Stimulated activated naive CD8-positive, alpha-beta T cell treated with anti-CD3 and anti-CD28 coated beads, Interleukin-15, amount 100 ng/mL, for 72 hours (primary cell): ENCODE data around the gene TEX38.

Experiments used
- ATAC-seq: fragments of 150-1000 bp; cut with Tn5 transposase; 2 replicates; pipeline ENCODE4 v1.10.0; 2021; ENCODE audit warnings: mild to moderate bottlenecking, moderate library complexity
- DNase-seq, 2 donors: peaks; one replicate each; pipeline ENCODE4 v3.0.0; 2021 to 2022
- H3K27ac Mint-ChIP-seq, 2 donors: one replicate each; pipeline ENCODE4 v1.8.0; 2022; ENCODE audit warnings: mild to moderate bottlenecking in 2 of 2, mixed read lengths in 2 of 2, moderate library complexity in 2 of 2
- H3K27me3 Mint-ChIP-seq: one replicate; pipeline ENCODE4 v1.8.0; 2022; ENCODE audit warnings: mixed read lengths
- H3K4me1 Mint-ChIP-seq: one replicate; pipeline ENCODE4 v1.8.0; 2022; ENCODE audit warnings: mild to moderate bottlenecking, mixed read lengths
- H3K4me3 Mint-ChIP-seq, 2 donors: one replicate each; pipeline ENCODE4 v1.8.0; 2022; ENCODE audit warnings: mild to moderate bottlenecking in 2 of 2, mixed read lengths in 2 of 2, moderate library complexity in 1 of 2
- H3K9me3 Mint-ChIP-seq, 2 donors: one replicate each; pipeline ENCODE4 v1.8.0; 2022; ENCODE audit warnings: mixed read lengths in 2 of 2

TEX38 gene

GRCh38 chr1:46672696-46673095, 1.0 kb downstream of the TEX38 start:
- H3K4me1 Mint-ChIP-seq = peaks cover 42% of the 10 kb centered on the region
- H3K27ac Mint-ChIP-seq = no peak overlapping the region
- ATAC-seq (no peak), DNase-seq (no peak)
- H3K9me3 Mint-ChIP-seq = no peaks in the 10 kb centered on the region
- H3K27me3 Mint-ChIP-seq = no peaks in the 10 kb centered on the region
- H3K4me3 Mint-ChIP-seq = no peak overlapping the region

GRCh38 chr1:46673749-46674182, 2.1 kb downstream of the TEX38 start:
- Mint-ChIP-seq H3K27ac (no peak overlapping the region), H3K4me3 (no peak overlapping the region), H3K27me3 (no peaks in the 10 kb centered on the region), H3K4me1 (peaks cover 44% of the 10 kb centered on the region), H3K9me3 (no peaks in the 10 kb centered on the region)
- ATAC-seq = peak; percentile 81
- no peak for DNase-seq

GRCh38 chr1:46675549-46676314, 4.1 kb downstream of the TEX38 start:
- Mint-ChIP-seq H3K4me1 (peaks cover 44% of the 10 kb centered on the region), H3K4me3 (peak overlapping the region; percentile 51 to 70), H3K27ac (peak overlapping the region; percentile 93 to 98), H3K9me3 (no peaks in the 10 kb centered on the region), H3K27me3 (no peaks in the 10 kb centered on the region)
- no peak for DNase-seq
- ATAC-seq = peak; percentile 71

- Mint-ChIP-seq H3K9me3 (no peaks in the 10 kb centered on the region), H3K4me3 (peak overlapping the region; percentile 42 to 70), H3K27ac (peak overlapping the region; percentile 93 to 98), H3K4me1 (peaks cover 44% of the 10 kb centered on the region), H3K27me3 (no peaks in the 10 kb centered on the region)
- DNase-seq (no peak), ATAC-seq (no peak)
Measured at GRCh38 chr1:46676531-46676930, 4.9 kb downstream of the TEX38 start.

GRCh38 chr1:46677339-46677738, 5.7 kb downstream of the TEX38 start:
- H3K27ac Mint-ChIP-seq = peak overlapping the region; percentile 8 to 12
- peaks cover 44% of the 10 kb centered on the region for H3K4me1 Mint-ChIP-seq
- ATAC-seq (no peak), DNase-seq (no peak)
- H3K4me3 Mint-ChIP-seq = no peak overlapping the region
- no peaks in the 10 kb centered on the region for H3K27me3 Mint-ChIP-seq
- no peaks in the 10 kb centered on the region for H3K9me3 Mint-ChIP-seq

GRCh38 chr1:46679789-46680573, 8.3 kb downstream of the TEX38 start:
- no peak overlapping the region for H3K4me3 Mint-ChIP-seq
- H3K9me3 Mint-ChIP-seq = no peaks in the 10 kb centered on the region
- no peaks in the 10 kb centered on the region for H3K27me3 Mint-ChIP-seq
- peaks cover 30% of the 10 kb centered on the region for H3K4me1 Mint-ChIP-seq
- peak overlapping the region in 1 of 2 donors; percentile 75 for H3K27ac Mint-ChIP-seq
- no peak for ATAC-seq
- DNase-seq = no peak

- H3K4me3 Mint-ChIP-seq = no peak overlapping the region
- peaks cover 14% of the 10 kb centered on the region for H3K4me1 Mint-ChIP-seq
- no peak for DNase-seq
- peak overlapping the region in 1 of 2 donors; percentile 28 for H3K27ac Mint-ChIP-seq
- no peaks in the 10 kb centered on the region for H3K27me3 Mint-ChIP-seq
- ATAC-seq = no peak
- no peaks in the 10 kb centered on the region for H3K9me3 Mint-ChIP-seq
Measured at GRCh38 chr1:46681333-46682034, 9.8 kb downstream of the TEX38 start.

GRCh38 chr1:46682064-46682463, 10.4 kb downstream of the TEX38 start:
- DNase-seq (no peak), ATAC-seq (no peak)
- H3K27me3 Mint-ChIP-seq = no peaks in the 10 kb centered on the region
- H3K4me1 Mint-ChIP-seq = peaks cover 9% of the 10 kb centered on the region
- no peak overlapping the region for H3K4me3 Mint-ChIP-seq
- H3K27ac Mint-ChIP-seq = peak overlapping the region in 1 of 2 donors; percentile 28
- no peaks in the 10 kb centered on the region for H3K9me3 Mint-ChIP-seq

- Mint-ChIP-seq H3K4me1 (peaks cover 17% of the 10 kb centered on the region), H3K9me3 (no peaks in the 10 kb centered on the region), H3K27me3 (no peaks in the 10 kb centered on the region), H3K27ac (peak overlapping the region in 1 of 2 donors; percentile 43), H3K4me3 (no peak overlapping the region)
- DNase-seq = no peak
- no peak for ATAC-seq
Measured at GRCh38 chr1:46684670-46685069, 13.0 kb downstream of the TEX38 start.

GRCh38 chr1:46686255-46686654, 14.6 kb downstream of the TEX38 start:
- DNase-seq = no peak
- Mint-ChIP-seq H3K27me3 (no peaks in the 10 kb centered on the region), H3K27ac (no peak overlapping the region), H3K9me3 (no peaks in the 10 kb centered on the region), H3K4me3 (no peak overlapping the region), H3K4me1 (peaks cover 23% of the 10 kb centered on the region)
- ATAC-seq = no peak

- H3K27me3 Mint-ChIP-seq = no peaks in the 10 kb centered on the region
- ATAC-seq (no peak), DNase-seq (no peak)
- peaks cover 23% of the 10 kb centered on the region for H3K4me1 Mint-ChIP-seq
- no peak overlapping the region for H3K27ac Mint-ChIP-seq
- no peak overlapping the region for H3K4me3 Mint-ChIP-seq
- no peaks in the 10 kb centered on the region for H3K9me3 Mint-ChIP-seq
Measured at GRCh38 chr1:46687093-46687659, 15.5 kb downstream of the TEX38 start.

- Mint-ChIP-seq H3K4me1 (peaks cover 23% of the 10 kb centered on the region), H3K4me3 (no peak overlapping the region), H3K27me3 (no peaks in the 10 kb centered on the region), H3K27ac (no peak overlapping the region), H3K9me3 (no peaks in the 10 kb centered on the region)
- no peak for ATAC-seq
- no peak for DNase-seq
Measured at GRCh38 chr1:46687921-46688509, 16.4 kb downstream of the TEX38 start.

- Mint-ChIP-seq H3K27me3 (no peaks in the 10 kb centered on the region), H3K9me3 (no peaks in the 10 kb centered on the region), H3K27ac (no peak overlapping the region), H3K4me3 (no peak overlapping the region), H3K4me1 (peaks cover 23% of the 10 kb centered on the region)
- no peak for DNase-seq
- ATAC-seq = no peak
Measured at GRCh38 chr1:46689356-46689755, 17.7 kb downstream of the TEX38 start.

GRCh38 chr1:46689897-46690296, 18.2 kb downstream of the TEX38 start:
- H3K4me3 Mint-ChIP-seq = no peak overlapping the region
- peak overlapping the region in 1 of 2 donors; percentile 79 for H3K27ac Mint-ChIP-seq
- H3K4me1 Mint-ChIP-seq = peaks cover 23% of the 10 kb centered on the region
- no peak for ATAC-seq
- no peaks in the 10 kb centered on the region for H3K9me3 Mint-ChIP-seq
- DNase-seq = no peak
- no peaks in the 10 kb centered on the region for H3K27me3 Mint-ChIP-seq

GRCh38 chr1:46690931-46691421, 19.3 kb downstream of the TEX38 start:
- no peak overlapping the region for H3K27ac Mint-ChIP-seq
- H3K9me3 Mint-ChIP-seq = no peaks in the 10 kb centered on the region
- H3K27me3 Mint-ChIP-seq = no peaks in the 10 kb centered on the region
- H3K4me1 Mint-ChIP-seq = peaks cover 23% of the 10 kb centered on the region
- no peak overlapping the region for H3K4me3 Mint-ChIP-seq
- no peak for DNase-seq
- ATAC-seq = no peak
